22Rv1 (cell line): ENCODE measurements around the gene PASK.

ENCODE experiments used
- ZFX ChIP-seq: fragments of 450-650 bp; IDR thresholded peaks from 2 replicates; pipeline ENCODE4 v1.6.1; 2017; ENCODE audit warnings: antibody characterized with exemption, borderline replicate concordance
- TF ChIP-seq, protein P1 (sequence below): fragments of 450-650 bp; IDR thresholded peaks from 2 replicates; pipeline ENCODE4 v1.5.1; 2017; ENCODE audit warnings: mild to moderate bottlenecking

DNA sequence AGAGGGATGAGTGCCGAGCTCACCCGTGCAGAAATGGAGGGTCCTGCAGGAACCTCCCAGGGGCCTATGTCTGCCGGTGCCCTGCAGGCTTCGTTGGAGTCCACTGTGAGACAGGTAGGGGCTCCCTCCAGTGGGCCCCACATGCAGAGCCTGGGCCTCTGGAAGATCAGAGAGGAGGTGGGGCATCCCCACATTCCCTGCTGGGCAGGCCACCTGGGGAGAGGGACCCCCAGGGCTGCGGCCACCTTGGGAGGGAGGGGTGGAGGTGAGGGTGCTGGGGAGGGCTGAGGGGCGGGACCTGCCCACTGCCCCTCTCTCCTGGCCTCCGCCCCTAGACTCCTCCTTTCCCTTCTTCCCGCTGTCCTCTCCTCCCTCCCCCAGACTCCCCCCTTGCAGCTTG lies 85.7 kb downstream of the PASK start:
- TF ChIP-seq, protein P1, sequence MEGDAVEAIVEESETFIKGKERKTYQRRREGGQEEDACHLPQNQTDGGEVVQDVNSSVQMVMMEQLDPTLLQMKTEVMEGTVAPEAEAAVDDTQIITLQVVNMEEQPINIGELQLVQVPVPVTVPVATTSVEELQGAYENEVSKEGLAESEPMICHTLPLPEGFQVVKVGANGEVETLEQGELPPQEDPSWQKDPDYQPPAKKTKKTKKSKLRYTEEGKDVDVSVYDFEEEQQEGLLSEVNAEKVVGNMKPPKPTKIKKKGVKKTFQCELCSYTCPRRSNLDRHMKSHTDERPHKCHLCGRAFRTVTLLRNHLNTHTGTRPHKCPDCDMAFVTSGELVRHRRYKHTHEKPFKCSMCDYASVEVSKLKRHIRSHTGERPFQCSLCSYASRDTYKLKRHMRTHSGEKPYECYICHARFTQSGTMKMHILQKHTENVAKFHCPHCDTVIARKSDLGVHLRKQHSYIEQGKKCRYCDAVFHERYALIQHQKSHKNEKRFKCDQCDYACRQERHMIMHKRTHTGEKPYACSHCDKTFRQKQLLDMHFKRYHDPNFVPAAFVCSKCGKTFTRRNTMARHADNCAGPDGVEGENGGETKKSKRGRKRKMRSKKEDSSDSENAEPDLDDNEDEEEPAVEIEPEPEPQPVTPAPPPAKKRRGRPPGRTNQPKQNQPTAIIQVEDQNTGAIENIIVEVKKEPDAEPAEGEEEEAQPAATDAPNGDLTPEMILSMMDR = no peak
- TF ChIP-seq ZFX = no peak
